ENCODE data around the gene CCDC186.

The CCDC186 gene

DNA sequence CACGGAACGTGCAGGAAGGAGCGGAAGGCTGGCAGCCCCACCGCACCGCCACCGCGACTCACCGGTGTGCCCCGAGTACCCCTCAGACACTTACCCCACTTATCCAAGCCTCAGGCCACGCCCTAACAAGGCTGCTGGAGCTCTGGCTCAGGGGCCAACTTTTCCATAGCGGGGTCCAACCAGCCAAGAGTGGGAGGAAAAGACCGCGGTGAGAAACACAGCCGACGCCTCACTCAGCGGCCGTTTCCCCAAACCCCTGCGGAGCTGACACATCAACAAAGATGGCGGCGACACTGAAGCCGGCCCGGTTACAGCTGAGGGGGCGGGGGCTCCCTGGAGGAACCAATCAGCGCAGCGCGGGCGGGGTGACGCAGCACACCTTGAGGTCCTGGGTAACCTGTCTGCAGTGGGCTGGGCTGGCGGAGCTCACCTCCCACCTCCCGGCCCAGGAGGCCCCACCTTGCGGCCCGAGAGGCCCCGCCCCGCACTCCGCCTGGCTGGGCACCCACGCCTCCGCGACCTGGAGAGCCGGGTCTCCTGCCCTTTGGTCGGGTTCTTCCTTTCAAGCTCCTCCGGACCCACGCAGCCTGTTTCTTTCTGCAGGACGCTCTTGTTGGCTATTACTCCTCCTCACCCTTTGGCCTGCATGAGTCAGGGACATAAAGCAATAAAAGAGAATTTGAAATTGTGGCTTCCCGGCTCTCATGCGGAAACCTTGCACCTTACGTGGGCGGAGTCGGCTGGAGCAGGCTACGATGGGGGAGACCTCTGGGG lies at the start of gene CCDC186:
Gene CCDC186, minus strand, starts transcription at position 283 of the 774 bp plus-strand sequence. CDS start 10,935 bp downstream, outside the sequence.
- DNase-seq: peak; percentile 91

DNA sequence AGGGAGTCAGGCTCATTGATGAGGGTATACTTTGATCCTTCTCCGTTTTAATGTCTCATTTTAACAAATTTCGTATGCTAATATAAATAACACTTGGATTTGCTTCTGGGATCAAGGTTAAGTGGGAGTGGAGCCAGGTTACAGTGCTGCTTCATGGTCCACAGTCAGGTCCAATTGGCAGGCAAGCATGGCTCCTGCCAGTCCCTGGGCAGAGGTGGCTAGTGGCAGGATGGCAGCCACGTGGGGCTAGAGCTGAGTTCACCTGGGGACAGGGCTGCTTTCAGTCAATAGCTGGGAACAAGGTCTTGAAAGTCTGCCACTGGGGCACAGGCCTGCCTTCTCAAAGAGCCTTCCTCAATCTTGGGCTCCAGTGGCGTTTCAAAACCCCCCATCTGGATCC lies 49.1 kb upstream of the CCDC186 start:
- DNase-seq: no peak

DNA sequence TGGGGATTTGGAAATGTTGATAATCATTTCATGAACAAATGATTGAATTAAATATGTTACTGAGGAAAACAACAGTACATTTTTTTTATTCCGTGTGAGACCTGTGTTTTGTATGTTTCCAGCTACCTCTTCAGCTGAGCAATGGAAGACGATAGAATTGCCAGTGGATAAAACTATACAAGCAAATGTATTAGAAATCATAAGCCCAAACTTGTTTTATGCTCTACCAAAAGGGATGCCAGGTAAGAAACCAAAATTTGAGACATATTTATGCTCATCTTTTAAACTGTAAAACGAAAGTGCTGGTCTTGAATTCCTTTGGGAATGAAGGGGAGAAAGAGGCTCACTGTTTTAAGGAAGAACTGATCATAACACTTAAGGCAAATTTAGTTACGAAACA lies 47.2 kb upstream of the CCDC186 start:
- no peak for DNase-seq

DNA sequence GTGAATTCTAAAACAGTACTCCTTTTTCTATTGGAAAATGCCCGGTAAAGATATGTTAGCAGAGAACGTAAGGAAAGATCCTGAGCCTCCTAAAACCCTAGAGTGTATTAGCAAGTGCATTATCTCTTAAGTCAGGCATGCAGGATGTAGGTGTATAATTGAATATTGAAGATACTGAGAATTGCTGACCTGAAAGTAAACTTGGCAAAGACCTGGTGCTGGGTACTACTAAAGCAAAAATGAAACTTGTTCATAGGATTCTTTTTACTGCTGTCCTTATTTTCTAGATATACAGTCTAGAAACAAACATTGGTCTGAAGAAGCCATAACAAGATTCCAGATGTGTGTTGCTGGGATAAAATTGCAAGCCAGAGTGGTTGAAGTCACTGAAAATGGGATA lies 46.3 kb upstream of the CCDC186 start:
- no peak for DNase-seq

DNA sequence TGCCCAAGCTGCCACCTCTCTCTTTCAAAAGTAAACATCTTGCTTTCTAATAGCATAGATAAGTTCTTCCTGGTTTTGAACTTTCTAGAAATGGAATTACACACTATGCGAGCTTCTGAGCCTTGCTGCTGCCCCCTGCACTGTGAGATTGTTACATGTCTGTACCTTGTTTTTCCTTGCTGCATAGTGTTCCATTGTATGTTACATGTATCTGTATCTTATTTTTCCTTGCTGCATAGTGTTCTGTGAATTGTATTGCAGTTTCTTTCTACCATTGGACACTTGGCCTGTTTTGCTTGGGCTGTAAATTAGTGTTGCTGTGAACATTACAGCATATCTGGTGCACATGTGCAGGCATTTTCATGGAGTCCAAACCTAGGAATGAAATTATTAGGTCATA lies 41.0 kb upstream of the CCDC186 start:
- DNase-seq: no peak

DNA sequence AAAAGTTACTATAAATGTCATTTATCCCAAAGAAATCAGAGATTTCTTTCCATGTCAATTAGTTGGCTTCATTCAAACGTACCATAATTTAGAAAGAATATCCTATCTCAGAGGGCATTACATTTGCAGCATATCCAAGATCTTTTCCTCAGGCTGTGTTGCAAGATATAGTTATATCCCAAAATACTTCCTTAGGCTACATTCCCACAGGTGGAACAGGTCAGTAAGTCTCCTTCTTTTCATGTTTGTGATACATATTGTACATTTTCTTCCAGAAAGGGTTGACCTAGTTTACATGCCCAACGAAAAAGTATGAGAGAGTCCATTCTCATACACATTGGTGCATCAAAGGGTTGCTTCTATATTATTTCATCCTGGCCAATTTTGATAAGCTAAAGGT lies 38.1 kb upstream of the CCDC186 start:
- no peak for DNase-seq

DNA sequence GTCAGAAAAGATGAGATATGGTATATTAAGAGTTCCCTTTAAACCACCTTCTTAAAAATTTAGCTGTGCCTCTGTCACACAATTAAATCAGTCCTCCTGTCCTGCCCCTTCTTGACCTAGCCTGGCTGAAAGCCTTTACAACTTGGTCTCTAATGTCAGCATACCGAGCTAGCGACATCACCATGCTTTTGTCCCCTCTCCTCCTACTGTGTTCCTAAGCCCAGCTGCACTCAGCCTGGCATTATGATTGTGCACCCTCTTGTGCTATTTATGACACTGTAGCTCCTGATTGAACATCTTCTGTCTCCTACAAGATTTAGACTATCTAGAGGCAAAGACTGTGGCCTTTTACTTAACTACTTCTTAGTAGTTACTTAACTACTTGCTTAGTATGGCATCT lies 34.3 kb upstream of the CCDC186 start:
- no peak for DNase-seq

DNA sequence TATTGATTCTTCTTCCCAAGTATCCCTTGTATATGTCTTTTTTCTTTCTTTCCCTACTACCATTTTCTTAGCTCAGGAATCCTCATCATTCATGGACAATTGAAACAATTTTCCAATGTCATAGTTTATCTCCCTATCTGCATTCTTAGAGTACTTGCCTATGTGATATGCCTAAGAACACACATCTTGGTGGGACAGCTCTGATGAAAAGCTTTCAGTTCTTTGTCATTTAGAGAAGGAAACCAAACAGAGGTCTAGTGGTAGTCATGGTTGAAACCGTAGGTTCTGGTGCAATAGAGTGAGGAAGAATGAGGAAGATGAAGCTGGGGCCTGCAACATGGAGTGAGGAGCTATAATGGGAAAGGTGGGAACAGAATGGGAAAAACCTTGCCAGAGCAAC lies 33.3 kb upstream of the CCDC186 start:
- no peak for DNase-seq

DNA sequence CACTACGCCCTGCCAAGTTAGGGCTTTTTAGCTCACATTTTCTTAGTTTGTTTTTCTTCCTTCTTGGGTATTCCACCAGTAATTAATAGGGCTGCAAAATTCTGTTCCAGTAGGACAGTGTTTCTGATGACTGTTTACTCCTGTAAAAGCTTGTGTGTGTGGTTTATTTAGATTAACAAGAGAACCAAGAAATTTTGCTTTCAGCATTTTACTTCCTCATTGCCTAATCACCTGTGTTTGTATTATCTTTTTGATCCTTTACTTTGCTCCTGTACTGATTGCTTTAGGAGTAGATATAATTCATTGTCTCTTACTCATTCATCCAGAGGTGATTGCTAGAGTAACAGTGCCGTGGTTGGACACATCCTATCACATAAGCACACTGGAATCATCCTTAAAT lies 32.9 kb upstream of the CCDC186 start:
- DNase-seq: no peak

DNA sequence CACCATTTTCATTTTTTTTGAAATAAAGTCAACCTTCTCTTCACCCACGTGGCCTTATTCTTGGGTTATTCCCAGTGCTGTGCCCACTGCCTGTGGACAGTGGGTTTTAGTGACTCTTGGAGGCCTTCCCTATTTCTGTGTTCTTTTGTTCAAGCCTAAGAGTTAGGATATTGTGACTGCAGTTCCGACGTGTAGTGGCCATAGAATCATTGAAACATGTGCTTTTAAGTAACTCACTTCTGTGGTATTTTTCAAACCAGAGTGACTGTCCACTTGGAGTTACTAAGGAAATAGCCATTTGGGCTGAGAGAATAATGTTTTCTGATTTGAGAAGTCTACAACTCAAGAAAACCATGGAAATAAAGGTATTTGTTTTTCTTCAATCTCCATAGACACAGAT lies 28.8 kb upstream of the CCDC186 start:
- DNase-seq: no peak

DNA sequence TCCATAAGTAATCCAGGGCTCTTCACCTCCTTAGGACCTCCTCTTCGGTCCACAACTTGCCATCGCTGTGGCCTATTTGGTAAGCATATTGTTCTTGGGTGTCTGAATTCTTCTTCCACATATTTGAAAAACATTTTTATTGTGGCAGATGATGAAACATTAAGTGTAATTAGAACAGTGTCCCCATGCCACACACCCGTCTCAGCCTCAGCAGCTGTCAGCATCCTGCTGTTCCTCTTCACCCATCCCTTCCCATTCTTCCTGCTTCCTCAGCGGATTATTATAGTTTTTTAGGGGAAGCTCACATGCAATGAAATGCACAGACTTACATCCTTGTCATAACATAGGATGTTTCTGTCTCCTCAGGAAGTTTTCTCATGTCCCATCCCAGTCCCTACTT lies 25.2 kb upstream of the CCDC186 start:
- DNase-seq: no peak

DNA sequence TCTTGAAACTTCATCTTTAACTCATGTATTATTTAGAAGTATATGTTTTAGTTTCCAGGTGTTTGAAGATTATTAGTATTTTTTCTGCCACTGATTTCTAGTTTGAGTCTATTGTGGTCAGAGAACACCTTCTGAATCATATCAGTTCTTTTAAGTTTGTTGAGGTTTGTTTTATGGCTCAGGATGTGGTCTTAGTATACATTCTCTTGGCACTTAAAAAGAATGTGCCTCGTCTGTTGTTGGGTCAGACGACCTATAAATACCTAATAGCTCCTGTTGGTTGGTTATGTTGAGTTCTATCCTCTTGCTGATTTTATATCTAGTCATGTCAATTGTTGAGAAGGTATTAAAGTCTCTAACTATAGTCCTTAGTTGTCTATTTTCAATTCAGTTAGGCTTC lies 21.1 kb upstream of the CCDC186 start:
- no peak for DNase-seq

DNA sequence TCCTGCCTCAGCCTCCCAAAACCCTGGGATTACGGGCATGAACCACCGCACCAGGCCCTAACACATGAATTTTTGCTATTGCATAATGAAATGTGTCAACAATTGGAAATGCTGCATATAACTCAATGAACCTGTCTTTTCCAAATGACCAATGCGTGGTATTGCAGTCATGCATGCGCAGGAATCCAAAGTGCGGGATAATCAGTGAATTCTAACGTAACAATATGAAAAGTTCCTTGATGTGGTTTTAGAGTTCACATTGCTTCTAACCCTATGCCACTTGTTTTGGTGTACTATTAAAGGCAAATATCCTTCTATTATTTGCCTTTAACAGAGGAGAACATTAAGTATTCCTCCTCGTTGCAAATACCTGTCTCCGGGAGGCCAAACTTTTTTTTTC lies 15.7 kb upstream of the CCDC186 start:
- DNase-seq: no peak

DNA sequence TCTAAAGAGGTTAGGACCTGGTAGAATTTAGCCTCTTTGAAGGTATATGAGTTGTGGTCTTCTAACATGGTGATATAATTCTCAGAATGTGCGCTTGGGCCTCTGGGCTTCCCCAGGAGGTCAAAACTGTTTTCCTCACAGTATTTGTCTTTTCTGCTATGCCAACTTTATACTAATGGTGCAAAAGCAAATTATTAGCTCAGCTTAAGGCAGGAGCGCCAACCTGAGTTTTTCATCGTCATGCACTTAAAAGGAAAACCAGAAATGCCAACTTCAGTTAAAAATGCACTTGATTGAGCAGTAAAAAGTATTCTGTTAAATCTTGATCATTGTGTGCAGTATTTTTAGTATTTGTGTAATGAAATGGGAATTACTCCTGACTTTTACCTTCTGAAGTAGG lies 14.9 kb upstream of the CCDC186 start:
- DNase-seq: no peak

DNA sequence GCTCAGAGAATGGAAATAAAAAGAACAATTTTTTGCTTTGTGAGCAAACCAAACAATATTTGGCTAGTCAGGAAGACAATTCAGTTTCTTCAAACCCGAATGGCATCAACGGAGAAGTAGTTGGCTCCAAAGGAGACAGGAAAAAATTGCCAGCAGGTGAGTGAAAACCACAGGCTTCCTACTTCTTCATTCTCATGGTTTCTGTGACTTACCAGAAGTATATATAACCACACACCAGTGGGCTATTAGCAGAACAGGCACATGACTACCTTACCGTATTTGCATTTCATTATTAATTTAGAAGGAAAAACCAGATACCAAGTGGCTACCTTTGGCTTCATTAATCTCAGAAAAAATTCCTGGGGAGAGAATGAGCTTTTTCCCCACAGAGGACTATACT lies 14.0 kb upstream of the CCDC186 start:
- DNase-seq: no peak

DNA sequence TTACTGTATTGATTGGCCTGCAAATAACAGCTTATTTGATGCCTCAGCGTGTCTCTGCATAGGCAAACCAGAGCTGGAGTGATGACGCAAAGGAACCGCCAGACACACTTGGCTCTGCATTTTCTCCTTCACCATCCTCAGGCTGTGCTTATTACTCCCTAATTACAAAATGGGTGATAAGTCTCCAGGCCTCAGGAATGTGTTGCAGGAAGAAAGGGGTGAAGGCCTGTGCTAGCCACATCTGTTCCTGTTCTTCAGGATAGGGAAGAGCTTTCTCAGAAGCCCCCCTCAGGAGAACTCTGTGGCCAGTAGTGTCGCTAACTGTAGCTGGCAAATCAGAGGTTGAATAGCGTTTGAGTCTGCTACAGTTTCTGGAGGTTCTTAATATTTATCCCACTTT lies 10.3 kb upstream of the CCDC186 start:
- DNase-seq: no peak

DNA sequence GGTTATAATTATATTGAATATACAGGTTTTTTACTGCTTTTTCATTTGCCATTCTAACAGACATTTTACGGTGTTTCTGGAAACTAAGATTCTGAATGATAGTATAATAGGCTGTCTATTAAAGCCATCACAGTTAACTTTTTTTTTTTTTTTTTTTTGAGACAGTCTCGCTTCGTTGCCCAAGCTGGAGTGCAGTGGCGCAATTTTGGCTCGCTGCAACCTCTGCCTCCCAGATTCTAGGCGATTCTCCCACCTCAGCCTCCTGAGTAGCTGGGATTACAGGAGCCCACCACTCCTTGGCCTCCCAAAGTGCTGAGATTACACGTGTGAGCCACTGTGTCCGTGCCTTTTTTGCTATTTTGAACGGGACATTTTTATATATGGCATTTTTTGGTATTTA lies 9.6 kb upstream of the CCDC186 start:
- DNase-seq: no peak

DNA sequence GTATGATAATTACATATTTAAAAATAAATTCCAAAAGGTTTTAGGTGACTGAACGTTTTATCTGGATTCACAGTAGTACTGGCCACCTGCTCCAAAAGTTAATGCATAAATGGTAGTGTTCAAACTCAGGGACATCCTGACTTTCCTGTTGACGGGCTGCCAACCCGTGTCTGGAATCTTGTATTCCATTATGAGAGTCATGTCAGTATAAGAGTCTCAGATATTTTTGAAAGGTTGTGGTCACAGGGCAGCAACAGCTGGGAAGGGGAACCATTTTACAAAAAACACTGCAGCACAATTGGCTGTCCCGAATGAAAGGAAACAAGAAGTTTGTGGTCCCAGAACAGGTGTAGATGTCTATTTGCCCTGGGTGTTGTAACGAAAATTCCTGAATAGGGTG lies 8.0 kb upstream of the CCDC186 start:
- no peak for DNase-seq

DNA sequence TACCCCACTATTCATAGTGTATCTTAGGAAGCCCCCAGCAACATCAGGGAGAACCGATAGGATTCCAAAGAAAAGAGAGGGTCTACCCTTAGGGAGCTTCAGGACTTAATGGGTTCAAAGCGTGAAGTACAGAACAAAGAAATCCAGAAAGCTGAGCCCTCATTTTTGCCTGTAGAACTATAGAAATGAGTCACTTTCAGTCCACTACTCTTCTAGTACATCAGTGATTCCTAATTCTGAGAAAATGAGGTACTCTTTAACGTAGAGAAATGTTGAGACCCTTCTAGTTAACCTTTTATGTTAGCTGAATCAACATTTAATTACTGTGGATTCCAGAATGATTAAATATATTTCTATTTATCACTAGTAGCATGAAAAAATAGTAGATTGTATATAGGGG lies 6.9 kb upstream of the CCDC186 start:
- no peak for DNase-seq

DNA sequence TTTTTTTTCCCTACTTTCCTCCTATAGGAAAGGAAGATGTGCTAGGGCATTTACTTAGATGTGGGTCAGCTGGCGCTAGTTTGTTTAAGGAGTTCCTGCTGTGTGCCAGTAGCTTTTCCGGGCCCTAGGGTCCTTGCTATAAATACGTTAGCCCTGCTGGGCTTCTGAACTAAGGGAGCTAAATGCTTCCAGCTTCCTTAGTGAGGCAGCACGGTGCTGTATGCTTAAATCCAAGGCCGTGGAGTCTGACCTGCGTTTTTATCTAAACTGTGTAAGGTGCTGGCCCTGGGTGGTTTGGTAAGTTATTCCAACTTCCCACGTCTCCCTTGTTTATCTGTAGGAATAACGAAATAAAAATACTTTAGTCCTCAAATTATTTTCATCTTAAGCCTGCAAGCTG lies 5.7 kb upstream of the CCDC186 start:
- DNase-seq: no peak

DNA sequence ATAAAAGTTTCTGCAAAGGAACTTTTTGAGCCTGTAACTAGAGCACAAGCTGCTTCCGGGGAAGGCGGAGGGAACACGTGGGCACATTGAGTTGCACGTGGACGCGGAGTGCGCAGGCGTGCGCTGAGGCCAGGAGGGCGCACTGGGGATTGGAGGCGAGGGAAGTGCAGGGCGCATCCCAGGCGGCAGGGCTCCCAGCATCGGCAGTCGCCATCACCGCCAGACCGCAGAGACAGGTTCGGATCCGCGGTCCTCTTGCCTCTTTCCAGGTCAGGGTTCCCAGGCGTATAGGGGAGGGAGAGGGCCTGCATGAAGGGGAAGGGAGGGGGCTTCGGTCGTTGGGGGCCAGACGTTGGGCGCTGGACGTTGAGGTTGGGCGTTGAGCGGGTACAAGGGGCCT lies 5.1 kb upstream of the CCDC186 start, which contains the start of gene TDRD1:
Gene TDRD1, plus strand, starts transcription at position 206 of the 400 bp plus-strand sequence. CDS start 8,479 bp downstream, outside the sequence.
- DNase-seq: no peak

DNA sequence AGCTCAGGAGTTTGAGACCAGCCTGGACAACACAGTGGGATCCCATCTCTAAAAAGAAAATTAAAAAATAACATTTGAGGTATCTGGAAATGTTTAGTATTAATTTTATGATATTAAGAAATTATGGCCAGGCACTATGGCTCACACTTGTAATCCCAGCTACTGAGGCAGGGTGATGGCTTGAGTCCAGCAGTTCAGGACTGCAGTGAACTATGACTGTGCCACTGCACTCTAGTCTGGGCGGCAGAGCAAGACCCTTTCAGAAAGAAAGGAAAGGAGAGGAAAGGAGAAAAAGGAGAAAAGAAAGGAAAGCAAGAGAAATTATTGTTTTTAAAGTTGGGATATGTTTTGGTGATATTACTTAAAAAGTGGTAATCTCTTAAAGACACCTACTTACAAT lies 2.5 kb upstream of the CCDC186 start:
- no peak for DNase-seq

DNA sequence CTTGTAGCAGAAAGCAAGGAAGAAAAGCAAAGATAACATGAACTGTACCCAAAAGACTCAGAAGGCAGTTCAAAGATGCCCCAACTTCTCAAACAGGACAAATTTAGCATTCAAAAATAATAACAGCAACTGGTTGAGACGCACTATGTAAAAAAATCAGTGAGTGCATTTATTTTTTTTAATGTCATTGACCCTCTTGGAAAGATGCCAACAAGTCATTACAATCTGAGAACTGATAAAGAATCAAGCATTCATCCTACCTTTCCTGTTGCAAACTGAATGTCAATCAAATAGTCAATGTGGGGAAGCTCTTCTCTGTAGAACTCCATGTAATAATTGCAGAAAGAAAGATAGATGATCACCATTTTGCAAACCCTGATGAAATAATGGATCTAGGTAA lies 1.7 kb upstream of the CCDC186 start:
- DNase-seq: no peak

DNA sequence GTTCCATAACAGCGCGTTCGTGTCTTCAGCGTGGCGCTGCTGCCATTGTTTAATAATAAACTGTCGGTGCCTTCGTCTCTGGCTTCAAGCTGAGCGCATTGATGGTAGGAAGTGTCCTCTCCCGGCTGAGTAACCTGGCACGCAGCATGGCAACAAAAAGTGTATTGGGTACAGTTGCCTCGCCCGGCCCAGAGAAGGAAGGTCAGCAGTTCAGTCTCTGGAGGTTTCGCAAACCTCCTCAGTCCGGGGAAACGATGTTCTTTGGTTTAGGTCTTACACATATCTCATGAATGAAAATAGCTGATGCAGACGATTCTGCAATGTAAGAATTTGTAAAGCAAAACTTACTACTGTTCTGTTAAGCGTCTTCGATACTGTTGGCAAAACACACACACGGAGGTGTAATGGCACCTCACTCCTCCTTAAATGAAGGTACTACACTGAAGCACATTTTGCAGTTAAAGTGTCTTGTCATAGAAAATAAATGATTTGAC lies 739 bp upstream of the CCDC186 start:
- no peak for DNase-seq

DNA sequence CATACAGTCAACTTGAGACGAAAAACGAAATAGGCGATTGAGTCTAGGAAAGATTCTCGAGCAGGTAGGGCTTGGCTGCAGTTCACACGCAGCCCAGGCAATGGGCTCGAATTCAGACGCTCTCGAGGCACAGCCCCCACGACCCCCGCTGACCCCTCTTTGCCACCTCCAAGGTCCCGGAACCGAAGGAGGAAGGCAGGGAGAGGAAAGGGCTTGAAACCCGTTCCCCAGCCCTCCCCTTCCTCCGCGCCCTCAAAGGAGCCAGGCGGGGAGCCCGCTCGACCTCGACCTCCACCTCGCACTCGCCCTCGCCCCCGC lies 441 bp downstream of the CCDC186 start:
- DNase-seq: no peak
